GM20000 (cell line): Measurements from ENCODE around the gene SLC9A7.
A peak's percentile ranks its signal among the peaks of the same experiment; 100 is the strongest.

Experiments used
- DNase-seq: peaks from one replicate; pipeline ENCODE4 v3.0.0; 2012; ENCODE audit warnings: low spot score
- CTCF ChIP-seq: IDR thresholded peaks from 2 replicates; pipeline ENCODE4 v1.5.1; 2012; ENCODE audit warnings: mild to moderate bottlenecking, control low read depth; ENCODE audit errors: extremely low read depth, missing control alignments

The SLC9A7 gene

DNA sequence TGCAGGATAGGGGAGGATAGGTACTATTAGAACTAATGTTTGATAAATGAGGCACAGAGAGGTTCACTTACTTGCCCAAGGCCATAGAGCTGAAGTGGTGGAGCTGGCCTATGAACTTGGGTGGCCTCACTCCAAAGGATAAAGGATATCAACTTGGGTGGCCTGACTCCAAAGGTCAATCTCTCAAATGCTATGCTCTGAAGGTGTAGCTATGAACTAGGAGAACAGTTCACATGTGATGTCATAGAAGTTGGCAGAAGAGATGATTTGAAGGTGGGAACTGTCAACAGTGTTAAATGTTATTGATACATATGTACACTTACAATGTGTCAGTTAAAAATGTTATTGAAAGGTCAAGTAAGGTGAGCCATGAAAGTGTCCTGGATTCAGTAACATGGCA is 191.5 kb downstream of the SLC9A7 start:
- DNase-seq: no peak

GRCh38 chrX:46561824-46562657 is 196.9 kb downstream of the SLC9A7 start:
- peak; percentile 58 for DNase-seq
- TF ChIP-seq CTCF: no peak

More for the DNA sequence above, 191.5 kb downstream of the SLC9A7 start:
- TF ChIP-seq CTCF: no peak

GRCh38 chrX:46559062-46559461 is 199.9 kb downstream of the SLC9A7 start:
- DNase-seq: no peak
- TF ChIP-seq CTCF: no peak

DNA sequence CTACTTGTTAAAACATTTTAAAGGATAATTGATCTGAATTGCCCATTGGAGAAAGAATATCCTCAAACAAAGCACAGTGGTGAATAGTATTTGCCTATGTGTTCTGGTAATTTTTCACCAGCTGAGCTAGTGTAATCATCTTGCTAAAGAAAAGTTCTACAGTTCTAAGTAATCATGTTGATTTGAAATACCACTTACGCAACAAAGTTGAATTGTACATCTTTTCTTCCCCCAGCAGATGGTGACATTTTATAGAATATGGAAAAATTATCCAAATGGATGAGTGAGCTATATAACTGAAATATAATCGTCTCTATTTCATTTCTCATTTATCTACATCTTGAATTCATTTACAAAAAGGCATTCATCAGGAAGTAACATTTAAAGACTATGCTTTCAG is 204.0 kb downstream of the SLC9A7 start:
- no peak for DNase-seq
- no peak for TF ChIP-seq CTCF

DNA sequence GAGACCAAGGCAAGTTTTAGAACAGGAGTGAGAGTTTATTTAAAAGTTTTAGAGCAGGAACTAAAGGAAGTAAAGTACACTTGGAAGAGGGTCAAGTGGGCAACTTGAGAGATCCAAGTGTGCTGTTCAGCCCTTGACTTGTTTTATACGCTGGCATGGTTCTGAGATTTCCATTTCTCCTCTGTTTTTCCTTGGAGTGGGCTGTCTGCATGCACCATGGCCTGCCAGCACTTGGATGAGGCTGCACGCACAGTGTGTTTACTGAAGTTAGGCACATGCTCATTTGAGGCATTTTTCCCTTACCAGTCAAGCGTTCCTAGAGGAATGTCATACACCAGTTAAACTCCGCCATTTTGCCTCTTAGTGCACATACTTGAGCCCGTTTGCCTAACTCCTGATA is 205.0 kb downstream of the SLC9A7 start:
- DNase-seq: no peak
- no peak for TF ChIP-seq CTCF

- DNase-seq: no peak
- TF ChIP-seq CTCF: no peak
These were observed 207.3 kb downstream of the SLC9A7 start for GRCh38 chrX:46551494-46552128.

DNA sequence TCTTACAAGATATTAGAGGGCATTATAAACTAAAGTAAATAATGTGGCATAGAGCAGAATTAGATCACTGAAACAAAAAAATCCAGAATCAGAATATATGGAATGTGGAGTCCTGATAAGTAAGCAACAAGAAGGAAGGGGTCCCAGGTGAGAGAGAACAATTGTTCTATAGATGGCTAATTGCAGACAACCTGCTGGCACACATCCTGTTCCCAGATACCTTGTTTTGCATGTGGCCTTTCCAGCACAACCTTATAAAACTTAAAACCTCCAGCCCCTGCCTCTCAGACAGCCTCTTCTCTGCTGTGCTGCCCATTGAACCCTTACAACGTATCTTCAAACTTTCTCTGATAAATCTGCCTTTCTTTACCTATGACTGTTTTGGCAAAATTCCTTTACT is 209.0 kb downstream of the SLC9A7 start:
- no peak for TF ChIP-seq CTCF
- DNase-seq: no peak
